AG04449 (cell line): ENCODE results near the gene SEC16B.

ENCODE experiments used
- CTCF ChIA-PET: fragments of 350-600 bp; formaldehyde crosslinking; extraction: SDS; loops from one replicate; lab custom pipeline; 2021; ENCODE audit warnings: antibody characterized with exemption; lab: Yijun Ruan, JAX
- POLR2A ChIA-PET: fragments of 400-600, 350-600 bp; formaldehyde crosslinking; extraction: SDS; loops from one replicate; lab custom pipeline; 2020; ENCODE audit warnings: antibody characterized with exemption, inconsistent platforms; lab: Yijun Ruan, JAX
- DNase-seq: peaks from one replicate; pipeline ENCODE4 v3.0.0-alpha.2; 2010; ENCODE audit warnings: low read depth, low spot score
- H3K4me3 ChIP-seq: 2 replicates; pipeline ENCODE4 v1.5.1; 2011; ENCODE audit warnings: low read depth, mild to moderate bottlenecking, control low read depth, low read length
- CTCF ChIP-seq: IDR thresholded peaks from one replicate; pipeline ENCODE4 v1.5.1; 2011; ENCODE audit warnings: mild to moderate bottlenecking, moderate library complexity, low read length, control low read depth, inconsistent platforms; ENCODE audit not compliant: insufficient read depth; ENCODE audit errors: missing control alignments

The SEC16B gene

GRCh38 chr1:177976596-177976995 lies 6.7 kb upstream of the SEC16B start:
- no peak for DNase-seq
- CTCF ChIA-PET = interaction anchor here (0.6 to 1.4 kb wide), 3 partner anchors 7 to 335 kb away, joined by 3 to 4 read pairs (median 3); no protein-coding TSS in a partner anchor

DNA sequence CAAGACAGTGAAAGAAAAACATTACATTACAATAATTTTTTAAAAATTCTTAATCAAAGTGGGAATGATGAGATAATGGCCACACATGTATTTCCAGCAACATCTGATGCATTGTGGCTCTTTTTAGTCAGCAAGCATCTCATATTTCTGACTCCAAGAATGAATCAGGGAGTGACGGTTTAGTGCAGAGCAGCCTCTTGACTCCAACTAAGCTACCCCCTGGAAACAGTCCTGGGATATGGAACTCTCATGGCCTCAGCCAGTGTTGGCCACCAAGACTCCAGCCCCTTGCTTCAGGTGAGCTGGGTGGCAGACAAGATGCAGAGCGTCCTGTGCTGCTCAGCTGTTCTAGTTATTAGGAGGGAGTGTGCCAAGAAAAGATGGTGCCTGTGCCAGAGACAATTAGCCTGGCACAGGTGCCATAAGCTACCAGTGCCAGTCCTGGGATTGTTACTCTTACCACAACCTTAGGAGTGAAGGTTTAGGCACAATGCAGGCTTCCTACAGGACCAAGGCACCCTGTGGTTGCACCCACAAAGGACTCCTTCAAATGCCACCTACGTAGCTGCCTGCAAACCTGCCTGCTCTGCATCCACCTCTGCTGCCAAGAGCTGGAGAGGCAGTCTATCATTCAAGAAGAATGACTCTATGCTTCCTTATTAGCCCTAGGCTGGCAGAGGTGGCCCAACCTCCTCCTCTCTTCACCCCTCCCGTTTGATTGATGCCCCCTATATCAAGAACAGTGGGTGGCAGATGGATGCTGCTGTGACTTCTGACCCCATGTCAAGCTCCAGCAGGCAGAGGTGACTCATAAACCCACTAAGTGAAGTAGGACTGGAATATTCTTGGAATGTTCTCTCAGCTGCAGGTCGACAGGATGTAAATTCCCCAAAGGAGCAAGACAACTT lies 6.0 kb upstream of the SEC16B start:
- H3K4me3 ChIP-seq = no peak overlapping the region
- ChIA-PET CTCF (interaction anchor here (0.6 to 1.4 kb wide), 5 partner anchors 8 to 526 kb away, joined by 3 to 6 read pairs (median 3); no protein-coding TSS in a partner anchor), POLR2A (interaction anchor here (0.8 to 1.5 kb wide), 2 partner anchors 8 to 23 kb away, joined by 3 to 11 read pairs; no protein-coding TSS in a partner anchor)
- no peak for TF ChIP-seq CTCF
- no peak for DNase-seq

More at GRCh38 chr1:177976596-177976995, 6.7 kb upstream of the SEC16B start:
- TF ChIP-seq CTCF = no peak
- no peak overlapping the region for H3K4me3 ChIP-seq
- POLR2A ChIA-PET = no interaction called here

- CTCF ChIA-PET = interaction anchor here (1.0 kb wide), 1 partner anchor 58 kb away, joined by 4 read pairs; no protein-coding TSS in a partner anchor
- no peak overlapping the region for H3K4me3 ChIP-seq
- DNase-seq = no peak
- TF ChIP-seq CTCF = no peak
- POLR2A ChIA-PET = no interaction called here
These were observed 3.7 kb upstream of the SEC16B start for GRCh38 chr1:177973585-177973984.

GRCh38 chr1:177969109-177969508 lies 749 bp downstream of the SEC16B start:
- DNase-seq = no peak
- CTCF ChIA-PET = no interaction called here

GRCh38 chr1:177966199-177966598 lies 3.7 kb downstream of the SEC16B start:
- H3K4me3 ChIP-seq = no peak overlapping the region
- no peak for DNase-seq
- no peak for TF ChIP-seq CTCF
- ChIA-PET CTCF (interaction anchor here (0.7 to 1.6 kb wide), 3 partner anchors 10 to 334 kb away, joined by 3 to 5 read pairs (median 3); no protein-coding TSS in a partner anchor), POLR2A (no interaction called here)

More at GRCh38 chr1:177969109-177969508, 749 bp downstream of the SEC16B start:
- POLR2A ChIA-PET = no interaction called here
- H3K4me3 ChIP-seq = no peak overlapping the region
- TF ChIP-seq CTCF = no peak

GRCh38 chr1:177965293-177965692 lies 4.6 kb downstream of the SEC16B start:
- CTCF ChIA-PET = interaction anchor here (0.7 to 1.6 kb wide), 4 partner anchors 11 to 335 kb away, joined by 3 to 5 read pairs (median 4); no protein-coding TSS in a partner anchor
- POLR2A ChIA-PET = no interaction called here

More at GRCh38 chr1:177965293-177965692, 4.6 kb downstream of the SEC16B start:
- DNase-seq = no peak
- H3K4me3 ChIP-seq = no peak overlapping the region
- no peak for TF ChIP-seq CTCF
